T47D (cell line): ENCODE results near the gene KRTAP10-7.
"Not testable (repeated sequence)": the region's sequence is repeated elsewhere in the genome, so short reads cannot be mapped to it uniquely, and the experiment has no call there.

Experiments used
- DNase-seq, 2 experiments: peaks; one replicate each; pipeline versions ENCODE4 v3.0.0 to v3.0.0-alpha.2; 2011 to 2012; ENCODE audit warnings: low read depth in 1 of 2, low spot score in 1 of 2
- JUND ChIP-seq: IDR thresholded peaks from 2 replicates; pipeline ENCODE4 v1.6.1; 2012; ENCODE audit warnings: low read depth
- in situ Hi-C: cut with HindIII; loops from 2 replicates; pipeline ENCODE4 v1.10.0; 2016; ENCODE audit warnings: low sequenced_read_pairs, low pct_unique_long_range_greater_than_20kb

KRTAP10-7 gene

GRCh38 chr21:44626262-44626661, 25.9 kb downstream of the KRTAP10-7 start:
- no peak for TF ChIP-seq JUND
- DNase-seq: no peak
- in situ Hi-C loops: no loop called here

- no peak for DNase-seq
- in situ Hi-C loops: no loop called here
- no peak for TF ChIP-seq JUND
Observed at GRCh38 chr21:44626673-44627143, 26.3 kb downstream of the KRTAP10-7 start, which contains the start of gene KRTAP10-9. Gene KRTAP10-9 (plus strand): TSS chr21:44627093. CDS start chr21:44627172, 79 bp downstream.

GRCh38 chr21:44627181-44627822, 26.9 kb downstream of the KRTAP10-7 start:
- DNase-seq, in situ Hi-C loops: not testable (repeated sequence)

GRCh38 chr21:44627831-44628233, 27.4 kb downstream of the KRTAP10-7 start:
- DNase-seq, in situ Hi-C loops: not testable (repeated sequence)

- no peak for TF ChIP-seq JUND
- no peak for DNase-seq
- in situ Hi-C loops: no loop called here
Observed at GRCh38 chr21:44628707-44629391, 28.5 kb downstream of the KRTAP10-7 start.

GRCh38 chr21:44630440-44630839, 30.0 kb downstream of the KRTAP10-7 start:
- in situ Hi-C loops: no loop called here
- no peak for TF ChIP-seq JUND
- no peak for DNase-seq

- no peak for DNase-seq
- in situ Hi-C loops: no loop called here
- no peak for TF ChIP-seq JUND
Observed at GRCh38 chr21:44632067-44632466, 31.7 kb downstream of the KRTAP10-7 start.

GRCh38 chr21:44636209-44637017, 36.0 kb downstream of the KRTAP10-7 start:
- no peak for DNase-seq
- no peak for TF ChIP-seq JUND
- in situ Hi-C loops: no loop called here

GRCh38 chr21:44637018-44637850, 36.8 kb downstream of the KRTAP10-7 start, which contains the start of gene KRTAP10-10:
Gene KRTAP10-10 (plus strand): TSS chr21:44637356. CDS start chr21:44637418, 62 bp downstream.
- in situ Hi-C loops: no loop called here
- no peak for DNase-seq
- TF ChIP-seq JUND: no peak

GRCh38 chr21:44637851-44638348, 37.5 kb downstream of the KRTAP10-7 start:
- in situ Hi-C loops, DNase-seq: not testable (repeated sequence)

- in situ Hi-C loops: not testable (repeated sequence)
Observed at GRCh38 chr21:44638506-44639330, 38.3 kb downstream of the KRTAP10-7 start.

GRCh38 chr21:44639331-44639655, 38.9 kb downstream of the KRTAP10-7 start:
- TF ChIP-seq JUND: no peak
- DNase-seq: no peak
- in situ Hi-C loops: no loop called here

More at GRCh38 chr21:44638506-44639330, 38.3 kb downstream of the KRTAP10-7 start:
- DNase-seq: not testable (repeated sequence)
